Measurements from ENCODE around the gene TBX2.

Gene TBX2

GRCh38 chr17:61392679-61393078 lies 7.0 kb upstream of the TBX2 start:
- Histone ChIP-seq H3K4ac (ENCODE audit: low read depth, low read length) (no peak overlapping the region), H3K23ac (ENCODE audit: low read length) (no peak overlapping the region), H3K9ac (ENCODE audit: low read length) (peak overlapping the region; percentile 3), H4K91ac (ENCODE audit: low read depth, low read length) (no peak overlapping the region), H2BK12ac (ENCODE audit: low read length) (no peak overlapping the region), H3K9me3 (ENCODE audit: insufficient read depth, low read depth, low read length) (peaks cover 3% of the 10 kb centered on the region), H3K4me2 (ENCODE audit: low read length) (no peak overlapping the region), H3K27ac (ENCODE audit: low read depth, low read length) (no peak overlapping the region), H2BK5ac (ENCODE audit: low read depth, low read length, poor library complexity) (no peak overlapping the region), H2AK5ac (ENCODE audit: low read length) (no peak overlapping the region), H3K27me3 (ENCODE audit: insufficient read depth, low read length) (peaks cover 24% of the 10 kb centered on the region), H2BK120ac (ENCODE audit: insufficient read depth, low read length, poor library complexity) (no peak overlapping the region), H3K18ac (ENCODE audit: low read length) (no peak overlapping the region), H3K79me1 (ENCODE audit: low read length) (no peaks in the 10 kb centered on the region), H4K8ac (ENCODE audit: low read depth, low read length) (no peak overlapping the region), H3K36me3 (ENCODE audit: control insufficient read depth in 1 of 2, insufficient read depth in 2 of 2, low read length in 2 of 2) (no peaks in the 10 kb centered on the region), H3K79me2 (ENCODE audit: control insufficient read depth, insufficient read depth, low read length, poor library complexity) (no peaks in the 10 kb centered on the region), H3K14ac (ENCODE audit: low read length) (no peak overlapping the region), H3K4me3 (ENCODE audit: low read depth, low read length) (no peak overlapping the region), H2AFZ (ENCODE audit: insufficient read depth, low read length, poor library complexity) (no peak overlapping the region), H3K4me1 (ENCODE audit: control insufficient read depth in 1 of 2, insufficient read depth in 2 of 2, low read length in 2 of 2) (peaks cover 22 to 23% of the 10 kb centered on the region in 2 experiments), H4K12ac (ENCODE audit: low read depth, low read length) (no peak overlapping the region)
- WGBS (ENCODE audit: extremely low coverage, insufficient coverage, insufficient read length), result no CpG with 5 or more reads among the region's 3 CpGs
- no peak for DNase-seq

DNA sequence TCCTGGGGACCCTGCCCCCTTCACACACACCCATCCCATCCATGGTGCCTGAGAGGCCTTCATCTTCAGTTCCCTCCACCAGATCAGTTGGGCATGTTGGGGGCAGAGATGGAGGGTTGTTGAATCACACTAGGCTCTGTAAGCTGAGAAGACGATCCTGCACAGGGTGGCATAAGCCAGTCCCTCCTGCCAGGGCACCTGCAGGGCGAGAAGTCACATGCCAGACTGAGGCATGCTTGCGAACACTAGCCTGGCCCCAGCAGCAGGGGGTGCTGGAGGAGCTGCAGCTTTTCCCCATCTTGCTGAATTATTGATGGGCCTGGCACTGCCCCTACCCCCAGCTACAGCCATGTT lies 6.1 kb upstream of the TBX2 start:
- Histone ChIP-seq H3K27ac (ENCODE audit: low read depth, low read length) (no peak overlapping the region), H3K27me3 (ENCODE audit: insufficient read depth, low read length) (peaks cover 32% of the 10 kb centered on the region), H2AK5ac (ENCODE audit: low read length) (no peak overlapping the region), H4K91ac (ENCODE audit: low read depth, low read length) (peak overlapping the region; percentile 47), H3K36me3 (ENCODE audit: control insufficient read depth in 1 of 2, insufficient read depth in 2 of 2, low read length in 2 of 2) (no peaks in the 10 kb centered on the region), H2AFZ (ENCODE audit: insufficient read depth, low read length, poor library complexity) (no peak overlapping the region), H3K9ac (ENCODE audit: low read length) (no peak overlapping the region), H3K9me3 (ENCODE audit: insufficient read depth, low read depth, low read length) (peaks cover 5% of the 10 kb centered on the region), H2BK5ac (ENCODE audit: low read depth, low read length, poor library complexity) (no peak overlapping the region), H3K79me1 (ENCODE audit: low read length) (no peaks in the 10 kb centered on the region), H3K18ac (ENCODE audit: low read length) (no peak overlapping the region), H3K4me2 (ENCODE audit: low read length) (no peak overlapping the region), H2BK12ac (ENCODE audit: low read length) (no peak overlapping the region), H3K4me1 (ENCODE audit: control insufficient read depth in 1 of 2, insufficient read depth in 2 of 2, low read length in 2 of 2) (peaks cover 22 to 30% of the 10 kb centered on the region in 2 experiments), H3K23ac (ENCODE audit: low read length) (no peak overlapping the region), H3K14ac (ENCODE audit: low read length) (peak overlapping the region; percentile 7), H4K8ac (ENCODE audit: low read depth, low read length) (no peak overlapping the region), H4K12ac (ENCODE audit: low read depth, low read length) (no peak overlapping the region), H3K4ac (ENCODE audit: low read depth, low read length) (no peak overlapping the region), H2BK120ac (ENCODE audit: insufficient read depth, low read length, poor library complexity) (peak overlapping the region; percentile 0), H3K79me2 (ENCODE audit: control insufficient read depth, insufficient read depth, low read length, poor library complexity) (no peaks in the 10 kb centered on the region), H3K4me3 (ENCODE audit: low read depth, low read length) (no peak overlapping the region)
- peak in 1 of 2 donors; percentile 28 for DNase-seq
- WGBS (ENCODE audit: extremely low coverage, insufficient coverage, insufficient read length), result no CpG with 5 or more reads among the region's 3 CpGs

DNA sequence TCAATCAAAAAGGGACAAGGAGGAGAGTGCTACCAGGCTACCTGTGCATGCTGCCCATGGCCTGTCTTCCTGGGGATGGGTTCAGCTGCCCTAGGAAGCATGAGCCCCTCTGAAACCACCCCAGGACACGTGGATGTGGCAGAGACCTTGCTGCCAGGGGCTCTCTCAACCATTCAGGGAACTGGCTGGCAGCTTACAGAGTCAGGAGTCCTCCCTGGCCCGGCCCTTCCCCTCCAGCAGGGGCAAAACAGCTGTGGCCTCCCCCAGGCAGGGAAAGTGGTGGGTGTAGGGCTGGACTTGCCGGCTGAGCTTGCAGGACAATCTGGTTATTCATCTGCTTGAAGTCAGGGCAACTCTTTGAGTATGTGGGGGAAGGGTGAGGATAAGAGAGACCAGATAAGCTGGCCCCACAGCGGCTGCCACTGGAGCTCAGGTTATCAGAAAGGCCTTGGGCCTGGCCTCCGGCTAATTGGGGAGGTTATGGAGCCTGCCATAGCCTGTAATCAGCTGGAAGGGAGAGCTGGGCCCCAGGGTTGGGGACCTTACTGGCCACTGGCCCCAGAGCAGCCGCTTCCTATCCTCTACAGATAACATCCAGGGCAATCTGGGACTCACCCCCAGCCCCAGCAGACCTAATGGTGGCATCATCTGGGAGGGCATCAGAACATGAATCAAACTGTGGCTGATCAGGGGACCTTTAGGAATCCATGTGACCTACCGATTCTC lies 5.6 kb upstream of the TBX2 start:
- Histone ChIP-seq H3K14ac (ENCODE audit: low read length) (peak overlapping the region; percentile 7), H3K9me3 (ENCODE audit: insufficient read depth, low read depth, low read length) (peaks cover 5% of the 10 kb centered on the region), H3K23ac (ENCODE audit: low read length) (no peak overlapping the region), H2BK5ac (ENCODE audit: low read depth, low read length, poor library complexity) (no peak overlapping the region), H3K79me2 (ENCODE audit: control insufficient read depth, insufficient read depth, low read length, poor library complexity) (no peaks in the 10 kb centered on the region), H2AFZ (ENCODE audit: insufficient read depth, low read length, poor library complexity) (no peak overlapping the region), H4K91ac (ENCODE audit: low read depth, low read length) (peak overlapping the region; percentile 47), H3K4me1 (ENCODE audit: control insufficient read depth in 1 of 2, insufficient read depth in 2 of 2, low read length in 2 of 2) (peaks cover 22 to 34% of the 10 kb centered on the region in 2 experiments), H3K4ac (ENCODE audit: low read depth, low read length) (no peak overlapping the region), H2BK12ac (ENCODE audit: low read length) (no peak overlapping the region), H3K27ac (ENCODE audit: low read depth, low read length) (no peak overlapping the region), H3K79me1 (ENCODE audit: low read length) (no peaks in the 10 kb centered on the region), H3K4me3 (ENCODE audit: low read depth, low read length) (no peak overlapping the region), H4K12ac (ENCODE audit: low read depth, low read length) (no peak overlapping the region), H3K27me3 (ENCODE audit: insufficient read depth, low read length) (peaks cover 38% of the 10 kb centered on the region), H3K9ac (ENCODE audit: low read length) (no peak overlapping the region), H2BK120ac (ENCODE audit: insufficient read depth, low read length, poor library complexity) (peak overlapping the region; percentile 0), H3K4me2 (ENCODE audit: low read length) (no peak overlapping the region), H3K36me3 (ENCODE audit: control insufficient read depth in 1 of 2, insufficient read depth in 2 of 2, low read length in 2 of 2) (no peaks in the 10 kb centered on the region), H2AK5ac (ENCODE audit: low read length) (no peak overlapping the region), H4K8ac (ENCODE audit: low read depth, low read length) (no peak overlapping the region), H3K18ac (ENCODE audit: low read length) (no peak overlapping the region)
- DNase-seq, result peak; percentile 84 to 96
- WGBS (ENCODE audit: extremely low coverage, insufficient coverage, insufficient read length), result no CpG with 5 or more reads among the region's 7 CpGs

GRCh38 chr17:61394630-61395408 lies 4.8 kb upstream of the TBX2 start:
- Histone ChIP-seq H3K36me3 (ENCODE audit: control insufficient read depth in 1 of 2, insufficient read depth in 2 of 2, low read length in 2 of 2) (no peaks in the 10 kb centered on the region), H2BK12ac (ENCODE audit: low read length) (no peak overlapping the region), H4K91ac (ENCODE audit: low read depth, low read length) (no peak overlapping the region), H4K12ac (ENCODE audit: low read depth, low read length) (no peak overlapping the region), H3K9ac (ENCODE audit: low read length) (no peak overlapping the region), H3K4me2 (ENCODE audit: low read length) (no peak overlapping the region), H3K14ac (ENCODE audit: low read length) (no peak overlapping the region), H3K4me3 (ENCODE audit: low read depth, low read length) (no peak overlapping the region), H3K27ac (ENCODE audit: low read depth, low read length) (no peak overlapping the region), H3K79me1 (ENCODE audit: low read length) (no peaks in the 10 kb centered on the region), H2AK5ac (ENCODE audit: low read length) (no peak overlapping the region), H3K4me1 (ENCODE audit: control insufficient read depth in 1 of 2, insufficient read depth in 2 of 2, low read length in 2 of 2) (peaks cover 22 to 39% of the 10 kb centered on the region in 2 experiments), H3K18ac (ENCODE audit: low read length) (peak overlapping the region; percentile 3), H2BK120ac (ENCODE audit: insufficient read depth, low read length, poor library complexity) (no peak overlapping the region), H3K27me3 (ENCODE audit: insufficient read depth, low read length) (peaks cover 44% of the 10 kb centered on the region), H3K4ac (ENCODE audit: low read depth, low read length) (no peak overlapping the region), H2BK5ac (ENCODE audit: low read depth, low read length, poor library complexity) (no peak overlapping the region), H4K8ac (ENCODE audit: low read depth, low read length) (no peak overlapping the region), H3K23ac (ENCODE audit: low read length) (no peak overlapping the region), H2AFZ (ENCODE audit: insufficient read depth, low read length, poor library complexity) (no peak overlapping the region), H3K79me2 (ENCODE audit: control insufficient read depth, insufficient read depth, low read length, poor library complexity) (no peaks in the 10 kb centered on the region), H3K9me3 (ENCODE audit: insufficient read depth, low read depth, low read length) (peaks cover 5% of the 10 kb centered on the region)
- WGBS (ENCODE audit: extremely low coverage, insufficient coverage, insufficient read length), result no CpG with 5 or more reads among the region's 10 CpGs
- DNase-seq, result no peak

All from trophoblast cell (in vitro differentiated cells and primary cell).